Loucy (cell line): ENCODE results near the gene N4BP2.

Experiments
- H2AFZ ChIP-seq: fragments of 200-600 bp; sonication (generic); 2 replicates; pipeline ENCODE4 v1.6.0; 2016; ENCODE audit warnings: antibody characterized with exemption, mild to moderate bottlenecking, low read length, moderate library complexity
- H3F3A ChIP-seq: fragments of 200-600 bp; 2 replicates; pipeline ENCODE4 v1.6.0; 2016; ENCODE audit warnings: antibody characterized with exemption, low read depth, mild to moderate bottlenecking
- H3K27me3 ChIP-seq: fragments of 200-600 bp; sonication (generic); 2 replicates; pipeline ENCODE4 v1.6.1; 2014; ENCODE audit warnings: low read length, mild to moderate bottlenecking; ENCODE audit not compliant: insufficient read depth, poor library complexity, severe bottlenecking
- H3K36me3 ChIP-seq: fragments of 200-600 bp; sonication (generic); 2 replicates; pipeline ENCODE4 v1.6.1; 2016; ENCODE audit warnings: low read length; ENCODE audit not compliant: insufficient read depth
- H3K4me1 ChIP-seq: fragments of 200-600 bp; sonication (generic); 2 replicates; pipeline ENCODE4 v1.5.1; 2014; ENCODE audit warnings: low read length, mild to moderate bottlenecking; ENCODE audit not compliant: insufficient read depth, poor library complexity, severe bottlenecking
- H3K4me2 ChIP-seq: fragments of 200-600 bp; sonication (generic); 2 replicates; pipeline ENCODE4 v1.6.0; 2014; ENCODE audit warnings: antibody characterized with exemption, low read length, low read depth, mild to moderate bottlenecking; ENCODE audit not compliant: poor library complexity, severe bottlenecking
- H3K4me3 ChIP-seq: fragments of 200-600 bp; sonication (generic); 2 replicates; pipeline ENCODE4 v1.5.1; 2014; ENCODE audit warnings: low read length, mild to moderate bottlenecking, mixed read lengths; ENCODE audit not compliant: poor library complexity, severe bottlenecking
- H3K79me2 ChIP-seq: fragments of 200-600 bp; sonication (generic); 2 replicates; pipeline ENCODE4 v1.6.1; 2014; ENCODE audit warnings: low read length; ENCODE audit not compliant: insufficient read depth
- H3K9ac ChIP-seq: fragments of 200-600 bp; sonication (generic); 2 replicates; pipeline ENCODE4 v1.6.0; 2014; ENCODE audit warnings: mild to moderate bottlenecking, low read depth, low read length, moderate library complexity; ENCODE audit not compliant: poor library complexity, severe bottlenecking
- H3K9me2 ChIP-seq: fragments of 200-600 bp; sonication (generic); replicated peaks from 2 replicates; pipeline ENCODE4 v1.6.1; 2016; ENCODE audit warnings: low read depth, low read length, mixed read lengths
- H3K9me3 ChIP-seq: fragments of 200-600 bp; sonication (generic); 2 replicates; pipeline ENCODE4 v1.6.1; 2014; ENCODE audit warnings: mild to moderate bottlenecking, antibody characterized with exemption, low read length, low read depth; ENCODE audit not compliant: insufficient read depth
- H4K20me1 ChIP-seq: fragments of 200-600 bp; sonication (generic); 2 replicates; pipeline ENCODE4 v1.6.0; 2014; ENCODE audit warnings: antibody characterized with exemption, low read length, mild to moderate bottlenecking; ENCODE audit not compliant: insufficient read depth, poor library complexity, severe bottlenecking
- CTCF ChIP-seq: fragments of 200-600 bp; sonication (generic); conservative IDR thresholded peaks from 2 replicates; pipeline ENCODE4 v1.5.1; 2014; ENCODE audit warnings: mild to moderate bottlenecking, antibody characterized with exemption, low read length
- EZH2phosphoT487 ChIP-seq: fragments of 200-600 bp; IDR thresholded peaks from 2 replicates; pipeline ENCODE4 v1.6.1; 2018; ENCODE audit warnings: antibody characterized with exemption, mild to moderate bottlenecking, moderate library complexity, borderline replicate concordance

Gene N4BP2

GRCh38 chr4:40176602-40177001 is 120.0 kb downstream of the N4BP2 start:
- Histone ChIP-seq H3K79me2 (no peaks in the 10 kb centered on the region), H3K4me3 (no peak overlapping the region), H4K20me1 (no peaks in the 10 kb centered on the region), H2AFZ (no peak overlapping the region), H3K4me1 (peaks cover 9% of the 10 kb centered on the region), H3F3A (no peaks in the 10 kb centered on the region), H3K36me3 (no peaks in the 10 kb centered on the region), H3K9ac (no peak overlapping the region), H3K9me2 (no peaks in the 10 kb centered on the region), H3K27me3 (no peaks in the 10 kb centered on the region), H3K4me2 (no peak overlapping the region), H3K9me3 (no peaks in the 10 kb centered on the region)
- no peak for TF ChIP-seq CTCF
- no peak for TF ChIP-seq EZH2phosphoT487

GRCh38 chr4:40177591-40177990 is 120.9 kb downstream of the N4BP2 start:
- no peak overlapping the region for H2AFZ ChIP-seq
- no peaks in the 10 kb centered on the region for H3F3A ChIP-seq
- H3K9me3 ChIP-seq = no peaks in the 10 kb centered on the region
- no peaks in the 10 kb centered on the region for H3K79me2 ChIP-seq
- no peak for TF ChIP-seq EZH2phosphoT487
- TF ChIP-seq CTCF = no peak
- no peak overlapping the region for H3K4me2 ChIP-seq
- H3K36me3 ChIP-seq = no peaks in the 10 kb centered on the region
- no peaks in the 10 kb centered on the region for H3K9me2 ChIP-seq
- H3K4me3 ChIP-seq = no peak overlapping the region
- peaks cover 14% of the 10 kb centered on the region for H3K4me1 ChIP-seq
- H4K20me1 ChIP-seq = no peaks in the 10 kb centered on the region
- no peak overlapping the region for H3K9ac ChIP-seq
- H3K27me3 ChIP-seq = no peaks in the 10 kb centered on the region

GRCh38 chr4:40178672-40179071 is 122.0 kb downstream of the N4BP2 start:
- no peak overlapping the region for H3K4me3 ChIP-seq
- no peak overlapping the region for H3K4me2 ChIP-seq
- no peaks in the 10 kb centered on the region for H3F3A ChIP-seq
- H3K9ac ChIP-seq = no peak overlapping the region
- peaks cover 14% of the 10 kb centered on the region for H3K4me1 ChIP-seq
- no peaks in the 10 kb centered on the region for H3K9me3 ChIP-seq
- H3K27me3 ChIP-seq = no peaks in the 10 kb centered on the region
- H2AFZ ChIP-seq = no peak overlapping the region
- H4K20me1 ChIP-seq = no peaks in the 10 kb centered on the region
- no peaks in the 10 kb centered on the region for H3K9me2 ChIP-seq
- no peaks in the 10 kb centered on the region for H3K79me2 ChIP-seq
- H3K36me3 ChIP-seq = no peaks in the 10 kb centered on the region
- TF ChIP-seq CTCF (no peak), EZH2phosphoT487 (no peak)
